Head of caudate nucleus (tissue), 42 donors: ENCODE data around the gene ODC1.
"Not testable (repeated sequence)": the region's sequence is repeated elsewhere in the genome, so short reads cannot be mapped to it uniquely, and the experiment has no call there.

Experiments
- DNase-seq, 42 donors: peaks; one replicate each; pipeline versions ENCODE4 v3.0.0 to v3.0.0-alpha.2; 2020 to 2021; ENCODE audit warnings: mixed read lengths in 7 of 42
- intact Hi-C: fragments of 100-400 bp; cut with DNase I; formaldehyde crosslinking; loops from one replicate; pipeline ENCODE4 v1.15.0; 2022

The ODC1 gene

DNA sequence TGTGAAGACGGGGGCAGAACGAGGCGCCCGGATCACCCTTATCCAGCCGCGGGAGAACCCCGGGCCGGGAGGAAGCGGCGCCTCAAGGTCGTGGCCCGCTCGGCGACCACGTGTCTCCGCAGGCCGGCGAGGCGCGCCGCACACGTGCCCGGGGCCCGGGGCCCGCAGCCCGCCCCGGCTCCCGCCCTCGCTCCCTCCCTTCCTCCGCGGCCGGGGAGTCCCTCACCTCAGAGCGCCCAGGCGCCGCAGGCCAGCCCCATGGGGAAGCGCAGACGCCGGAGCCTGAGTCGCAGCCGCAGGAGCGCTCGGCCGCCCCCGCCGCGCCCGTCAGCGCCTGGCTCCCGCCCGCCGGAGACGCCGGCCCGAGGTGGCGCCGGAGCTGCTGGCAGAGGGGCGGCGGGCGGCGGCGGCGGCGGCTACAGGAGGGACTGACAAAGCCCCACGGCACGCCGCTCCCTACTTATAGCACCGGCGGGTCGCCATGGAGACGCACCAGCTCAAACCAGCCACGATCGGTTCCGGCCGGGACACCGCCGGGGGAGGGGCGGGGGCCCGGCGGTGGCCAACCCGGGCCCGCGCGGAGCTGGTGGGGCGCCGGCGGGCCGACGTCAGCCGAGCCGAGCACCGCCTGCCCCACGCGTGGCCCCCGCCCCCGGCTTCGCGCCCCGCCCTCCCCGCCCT, at the start of gene ODC1:
TSS of gene ODC1 (minus strand) at position 433 of the 681 bp plus-strand sequence. CDS start 3,295 bp downstream, outside the sequence.
- peak; percentile 84 to 98 (median 92) for DNase-seq
- intact Hi-C loops, result loop anchor here (10.0 kb wide), 1 partner anchor 237 kb away; the partner anchor contains the start of gene NOL10

DNA sequence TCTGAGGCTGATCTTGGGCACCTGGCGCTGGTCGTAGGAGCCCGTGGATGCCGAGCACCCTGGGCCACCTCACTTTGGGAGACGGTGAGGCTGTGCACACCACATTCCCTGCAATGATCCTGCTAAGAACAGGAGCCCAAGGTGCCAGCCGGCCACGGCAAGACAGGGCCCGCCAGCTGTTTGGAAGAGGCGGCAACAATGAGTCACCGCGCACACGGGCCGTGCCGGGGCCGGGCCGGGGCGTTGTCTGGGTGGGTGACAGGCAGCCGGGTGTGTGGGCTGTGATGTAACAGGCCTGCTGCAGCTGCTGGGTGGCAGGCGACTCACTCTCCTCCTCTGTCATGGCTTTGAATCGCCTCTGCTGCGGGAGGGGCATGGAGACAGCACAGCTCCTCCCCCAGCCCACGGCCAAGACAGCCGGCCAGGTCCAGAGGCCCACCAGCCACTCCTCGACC, 49.7 kb upstream of the ODC1 start:
- peak; percentile 12 to 88 (median 62) for DNase-seq
- intact Hi-C loops, result no loop called here

GRCh38 chr2:10495988-10496313, 47.8 kb upstream of the ODC1 start:
- intact Hi-C loops, result no loop called here
- DNase-seq, result peak in 3 of 42 donors; percentile 8 to 17 (median 10)

DNA sequence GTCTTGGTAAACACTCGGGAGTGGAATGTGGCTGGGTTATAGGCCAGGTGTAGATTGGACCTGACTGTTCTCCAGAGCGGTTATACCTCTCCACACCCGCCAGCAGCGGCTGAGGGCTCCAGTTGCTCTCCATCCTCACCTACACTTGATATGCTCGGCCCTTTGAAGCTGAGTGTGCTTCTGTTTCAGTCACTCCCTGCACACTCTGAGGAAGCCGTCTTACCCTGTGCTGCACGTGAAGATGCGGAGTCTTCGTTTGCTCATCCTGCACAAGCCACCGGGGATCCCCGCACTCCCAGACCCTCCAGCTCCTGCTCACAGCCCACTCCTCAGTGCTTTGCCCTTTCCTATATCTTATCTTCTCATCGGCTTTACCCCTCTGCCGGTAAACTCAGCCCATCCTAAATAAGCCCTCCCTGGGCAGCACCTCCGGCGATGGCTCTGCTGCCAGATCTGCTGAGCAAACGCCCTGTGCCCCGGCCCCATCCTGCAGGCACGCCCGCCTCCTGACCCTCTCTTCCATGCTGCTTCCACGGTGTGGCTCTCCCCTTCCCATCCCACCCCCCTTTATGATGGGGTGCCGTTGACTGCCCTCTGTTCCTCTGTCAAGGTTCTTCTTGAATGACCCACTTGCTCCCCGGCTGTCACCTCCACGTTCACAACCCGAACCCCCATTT, 47.3 kb upstream of the ODC1 start:
- intact Hi-C loops, result no loop called here
- peak in 4 of 42 donors; percentile 10 to 36 (median 15) for DNase-seq

DNA sequence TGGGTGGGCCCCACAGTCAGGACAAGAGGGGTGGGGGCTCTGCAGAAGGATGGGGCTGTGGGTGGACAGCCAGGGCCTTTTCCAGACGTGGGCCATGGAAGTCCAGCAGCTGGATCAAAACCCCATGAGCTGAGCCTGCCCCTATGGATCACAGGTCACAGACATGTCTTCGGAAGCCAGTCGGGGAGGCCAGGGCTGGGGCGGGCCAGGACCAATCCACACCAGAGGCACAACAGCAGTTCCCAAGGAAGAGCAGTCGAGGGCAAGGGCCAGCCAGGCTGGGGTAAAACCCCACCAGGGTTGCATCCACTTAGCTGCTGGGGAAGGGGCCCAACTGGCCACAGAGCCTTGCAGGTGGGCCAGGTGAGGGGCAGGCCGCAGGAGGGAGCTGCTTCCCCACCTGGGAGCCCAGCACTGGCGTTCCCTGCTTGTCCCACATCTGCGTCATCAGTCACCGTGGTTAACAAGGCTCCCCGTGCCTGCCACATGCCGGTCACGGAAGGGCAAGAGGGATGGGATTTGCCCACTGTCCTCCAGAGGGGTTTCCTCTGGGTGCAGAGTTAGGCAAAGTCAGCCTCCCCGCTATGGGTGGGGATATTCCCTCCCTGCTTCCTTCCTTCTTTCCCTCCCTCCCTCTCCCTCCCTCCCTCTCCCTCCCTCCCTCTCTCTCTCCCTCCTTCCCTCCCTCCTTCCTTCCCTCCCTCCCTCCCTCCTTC, 46.4 kb upstream of the ODC1 start:
- intact Hi-C loops, result no loop called here
- DNase-seq, result peak in 5 of 42 donors; percentile 4 to 33 (median 13)

- intact Hi-C loops, result no loop called here
- DNase-seq, result peak in 6 of 42 donors; percentile 7 to 35 (median 16)
Observed at GRCh38 chr2:10493634-10494281, 45.6 kb upstream of the ODC1 start.

- peak in 3 of 42 donors; percentile 1 to 4 (median 1) for DNase-seq
- intact Hi-C loops, result no loop called here
Observed at GRCh38 chr2:10493075-10493633, 45.0 kb upstream of the ODC1 start.

DNA sequence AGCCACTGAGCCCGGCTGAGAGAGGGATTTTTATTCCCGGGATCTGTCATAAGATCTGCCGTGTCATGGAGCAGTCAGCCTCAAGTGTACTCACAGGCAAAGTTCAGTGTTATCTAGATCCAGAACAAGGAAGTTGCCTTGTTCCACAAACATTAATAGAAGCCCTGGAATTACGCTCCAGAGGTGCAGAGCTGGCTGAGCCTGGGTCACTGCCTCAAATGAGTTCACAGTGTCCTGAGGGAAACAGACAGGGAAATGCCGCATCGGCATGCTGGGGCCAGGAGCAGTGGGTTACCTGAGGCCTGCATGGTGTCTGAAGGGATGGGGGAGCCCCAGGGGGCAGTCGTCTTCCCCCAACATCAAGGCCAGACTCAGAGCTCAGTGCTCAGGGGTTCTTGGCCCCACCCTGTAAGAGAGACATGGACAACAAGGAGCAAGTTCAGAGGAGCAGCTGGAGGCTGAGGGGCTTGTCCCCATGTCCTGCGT, 42.7 kb upstream of the ODC1 start:
- DNase-seq, result peak in 5 of 42 donors; percentile 9 to 23 (median 14)
- intact Hi-C loops, result no loop called here

- intact Hi-C loops, result no loop called here
- DNase-seq, result peak in 4 of 42 donors; percentile 4 to 11 (median 8)
Observed at GRCh38 chr2:10489842-10490555, 41.9 kb upstream of the ODC1 start.

DNA sequence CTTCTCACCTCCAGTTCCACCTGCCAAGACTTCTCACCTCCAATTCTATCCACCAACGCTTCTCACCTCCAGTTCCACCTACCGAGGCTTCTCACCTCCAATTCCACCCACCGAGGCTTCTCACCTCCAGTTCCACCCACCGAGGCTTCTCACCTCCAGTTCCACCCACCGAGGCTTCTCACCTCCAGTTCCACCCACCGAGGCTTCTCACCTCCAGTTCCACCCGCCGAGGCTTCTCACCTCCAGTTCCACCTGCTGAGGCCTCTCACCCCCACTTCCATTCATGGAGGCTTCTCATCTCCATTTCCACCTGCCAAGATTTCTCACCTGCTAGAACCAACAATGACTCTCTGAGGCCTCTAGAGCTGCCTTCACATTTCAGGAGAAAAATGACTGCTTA, 40.0 kb upstream of the ODC1 start:
- peak in 3 of 42 donors; percentile 9 to 13 (median 9) for DNase-seq
- intact Hi-C loops, result not testable (repeated sequence)

- peak in 1 of 42 donors; percentile 2 for DNase-seq
- intact Hi-C loops, result not testable (repeated sequence)
Observed at GRCh38 chr2:10487741-10488104, 39.6 kb upstream of the ODC1 start.

DNA sequence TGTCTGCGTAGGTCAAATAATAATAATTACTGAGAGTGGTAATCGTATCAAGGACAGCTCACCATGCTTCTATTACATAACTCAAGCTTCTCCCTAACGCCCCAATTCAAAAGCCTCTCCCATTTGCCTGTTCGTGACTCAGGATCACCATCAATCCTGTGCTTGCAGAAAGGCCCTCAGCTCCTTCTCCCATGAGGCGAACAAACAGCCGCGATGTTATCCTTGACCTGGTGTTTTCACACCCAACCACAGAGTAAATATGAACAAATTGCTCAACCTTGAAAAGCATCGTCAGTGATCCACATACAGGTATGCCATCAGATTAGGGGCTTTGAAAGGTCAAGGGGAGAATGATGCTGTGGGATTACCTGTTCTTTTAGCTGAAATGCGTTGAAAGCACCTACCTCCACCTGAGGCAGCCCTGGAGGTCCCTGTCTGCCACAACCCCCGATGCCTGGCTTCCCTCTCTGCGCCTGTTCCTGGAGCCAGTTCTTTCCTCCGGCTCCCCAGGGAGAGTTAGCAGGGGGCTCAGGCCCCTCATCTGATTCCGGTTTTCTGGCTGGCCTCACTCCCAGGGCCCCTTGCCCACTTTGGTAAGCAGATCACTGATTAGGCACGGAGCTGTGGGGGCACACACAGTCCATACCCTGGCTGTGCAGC, 39.1 kb upstream of the ODC1 start:
- intact Hi-C loops, result no loop called here
- peak in 6 of 42 donors; percentile 1 to 21 (median 14) for DNase-seq

GRCh38 chr2:10486601-10487079, 38.5 kb upstream of the ODC1 start:
- intact Hi-C loops, result no loop called here
- peak in 5 of 42 donors; percentile 1 to 18 (median 10) for DNase-seq

GRCh38 chr2:10486091-10486490, 38.0 kb upstream of the ODC1 start:
- intact Hi-C loops, result no loop called here
- no peak for DNase-seq

DNA sequence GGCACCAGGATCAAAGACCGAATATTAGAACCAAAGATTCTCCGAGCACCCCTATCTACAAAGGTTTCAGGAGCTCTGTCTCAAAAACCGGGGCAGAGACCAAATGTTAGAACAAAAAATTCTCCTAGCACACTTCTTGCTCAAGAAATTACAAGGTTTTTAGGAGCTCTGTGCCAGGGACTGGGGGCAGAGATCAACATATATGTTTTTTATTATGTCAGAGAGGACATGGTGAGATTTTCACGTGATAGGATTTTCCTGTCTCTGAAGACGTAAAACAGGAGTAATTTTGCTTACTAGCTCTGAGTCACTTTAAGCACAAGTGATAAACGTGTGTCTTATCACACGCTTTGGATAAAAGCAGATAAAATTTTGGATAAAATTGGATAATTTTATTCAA, 34.8 kb upstream of the ODC1 start:
- no peak for DNase-seq
- intact Hi-C loops, result no loop called here

- intact Hi-C loops, result no loop called here
Observed at GRCh38 chr2:10482460-10482859, 34.3 kb upstream of the ODC1 start.

DNA sequence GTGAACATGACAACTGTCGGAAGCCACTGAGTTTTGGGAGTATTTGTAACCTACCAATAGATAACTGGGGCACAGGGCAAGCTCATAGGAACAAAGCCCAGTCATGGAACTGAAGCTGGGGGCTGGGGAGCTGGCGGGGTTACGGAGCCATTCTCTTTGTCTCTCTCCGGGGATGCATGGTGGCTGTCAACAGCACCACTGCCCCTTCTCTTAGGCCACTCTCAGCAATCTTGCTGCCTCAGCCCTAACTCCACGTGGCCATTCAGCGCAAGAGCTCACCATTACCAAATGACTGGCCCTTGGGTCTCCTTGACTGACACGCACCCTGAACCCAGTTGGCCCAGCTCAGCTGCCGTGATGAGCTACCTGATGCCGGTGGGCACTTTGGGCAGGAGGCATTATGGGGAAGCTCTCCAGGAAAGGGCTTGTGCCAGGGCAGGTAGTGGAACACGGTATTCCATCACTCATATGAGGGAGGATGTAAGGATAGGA, 33.6 kb upstream of the ODC1 start:
- intact Hi-C loops, result no loop called here
- DNase-seq, result no peak

More at GRCh38 chr2:10482460-10482859, 34.3 kb upstream of the ODC1 start:
- no peak for DNase-seq
